GM21528 (cell line): Measurements from ENCODE around the gene MFAP4.

Experiments
- ATAC-seq: cut with Tn5 transposase; IDR thresholded peaks from one replicate; pipeline ENCODE4 v1.9.1; 2021; ENCODE audit warnings: mild to moderate bottlenecking, moderate library complexity; ENCODE audit not compliant: unreplicated experiment, low FRiP score

Gene MFAP4

DNA sequence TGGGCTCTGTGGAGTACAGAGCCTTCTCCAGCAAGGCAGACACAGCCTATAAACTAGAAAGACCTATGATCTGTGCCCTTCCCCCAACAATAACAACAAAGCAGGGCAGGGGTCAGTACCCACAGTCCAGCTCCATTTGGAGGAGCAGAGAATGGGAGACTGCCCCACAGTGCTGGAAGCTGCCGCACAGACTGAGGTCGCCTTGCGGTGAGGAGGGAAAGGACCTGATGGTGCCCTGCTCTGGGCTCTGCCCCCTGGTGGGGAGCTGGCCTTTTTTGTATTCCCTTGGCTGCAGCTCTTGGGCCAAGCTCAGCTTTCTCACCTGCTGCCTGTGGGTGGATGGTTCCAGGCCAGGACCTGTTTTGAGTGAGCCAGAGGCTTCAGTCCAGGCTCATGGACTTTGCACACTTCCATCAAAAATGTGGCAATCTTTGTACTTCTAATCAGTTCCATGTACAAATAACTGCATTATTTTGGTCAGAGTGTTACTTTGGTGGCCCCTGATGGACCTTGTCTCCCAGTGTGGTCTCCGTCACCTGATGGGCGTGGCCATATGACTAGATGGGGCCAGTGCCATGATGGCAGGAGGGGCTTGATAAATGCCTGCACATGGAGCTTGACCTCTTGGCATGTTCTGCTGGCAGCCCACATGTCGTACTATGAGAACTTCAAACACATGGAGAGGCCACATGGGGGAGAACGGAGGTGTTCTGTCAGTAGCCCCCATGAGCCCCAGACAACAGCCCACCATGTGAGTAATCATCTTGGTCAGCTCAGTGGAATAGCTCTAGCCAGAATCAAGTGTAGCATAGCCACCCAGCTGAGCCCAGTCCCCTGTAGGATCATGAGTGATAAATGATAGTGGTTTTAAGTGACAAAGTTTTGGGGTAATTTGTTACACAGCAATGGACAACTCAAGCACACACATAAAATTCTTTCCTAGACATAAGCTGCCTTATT is 48.7 kb downstream of the MFAP4 start:
- no peak for ATAC-seq

DNA sequence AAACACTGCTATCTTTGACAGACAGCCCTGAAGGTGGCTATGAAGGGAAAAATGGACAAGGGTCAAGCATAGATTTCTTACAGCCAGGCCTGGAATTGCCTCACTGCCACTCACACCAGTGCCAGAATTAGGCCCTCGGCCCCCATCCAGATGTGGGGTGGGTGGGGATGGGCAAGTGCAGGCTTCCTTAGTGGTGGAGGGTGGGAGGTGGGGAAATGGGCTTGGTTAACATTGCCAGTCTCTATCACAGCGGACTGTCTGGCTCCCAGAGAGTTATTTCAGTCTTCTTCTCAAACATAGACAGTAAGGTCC is 49.3 kb downstream of the MFAP4 start:
- no peak for ATAC-seq

DNA sequence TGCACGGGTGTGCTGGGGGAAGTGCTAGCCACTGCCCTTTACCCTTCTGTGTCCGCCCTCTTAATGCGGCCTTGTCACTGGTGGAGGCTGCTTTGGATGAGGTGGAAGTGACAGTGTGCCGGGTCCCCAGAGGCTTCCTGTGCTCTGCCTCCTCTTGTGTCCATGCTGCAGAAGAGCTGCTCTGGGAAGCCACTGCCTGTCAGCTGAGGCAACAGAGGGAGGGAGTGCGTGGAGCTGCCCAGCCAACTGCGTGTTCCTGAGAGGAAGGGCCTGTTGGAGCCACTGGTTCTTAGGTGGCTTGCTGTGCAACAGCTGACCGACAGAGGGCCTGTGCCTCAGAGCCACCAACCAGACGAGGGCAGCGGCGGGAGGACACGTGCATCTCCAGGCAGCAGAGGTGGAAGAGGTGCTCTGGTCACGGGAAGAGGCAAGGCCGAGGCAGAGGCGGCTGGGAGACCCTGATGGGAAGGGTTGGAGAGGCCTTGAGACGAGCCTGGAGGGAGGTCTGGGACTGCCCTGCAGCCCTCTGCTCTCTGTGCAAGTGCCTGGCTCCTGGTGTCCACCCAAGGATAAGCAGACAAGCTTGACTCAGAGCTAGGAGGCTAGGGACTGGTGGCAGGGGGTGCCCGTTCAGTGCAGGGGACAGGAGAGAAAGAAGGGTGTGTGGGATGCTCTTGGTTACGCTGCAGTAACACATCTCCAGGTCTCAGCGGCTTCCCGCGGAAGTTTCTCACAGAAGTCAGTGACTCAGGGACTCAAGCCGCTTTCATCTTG is 49.9 kb downstream of the MFAP4 start:
- ATAC-seq, result no peak

DNA sequence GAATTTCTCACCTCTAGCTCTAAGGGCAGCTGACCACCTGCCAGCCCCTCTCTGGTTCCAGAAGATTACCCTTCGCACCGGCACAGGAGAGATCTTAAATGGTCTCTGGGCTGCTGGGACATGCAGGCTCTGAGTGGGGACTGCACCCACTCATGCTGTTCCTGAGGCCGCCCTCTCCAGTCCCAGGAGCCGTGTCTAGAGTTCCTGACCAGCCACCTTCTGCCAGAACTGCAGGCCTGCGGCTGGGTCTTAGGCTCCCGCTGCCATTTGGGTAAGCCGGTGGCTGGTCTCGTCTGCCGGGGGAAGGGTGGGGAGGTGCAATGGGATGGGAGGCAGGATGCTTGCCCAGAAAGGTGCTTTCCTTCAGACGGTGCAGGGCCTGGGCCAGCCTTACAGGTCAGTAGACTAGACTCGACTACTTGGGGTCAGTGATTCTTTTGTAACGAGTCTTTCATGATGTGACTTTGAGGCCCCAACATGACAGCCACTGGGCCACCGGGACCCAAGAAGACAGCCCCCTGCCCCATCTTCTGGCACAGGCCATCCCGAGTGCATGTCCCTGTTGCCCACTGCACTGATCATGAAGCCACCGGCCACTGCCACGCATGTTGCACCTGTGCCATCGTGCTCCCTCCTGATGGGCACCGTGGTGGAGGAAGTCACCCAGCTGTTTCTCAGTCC is 50.9 kb downstream of the MFAP4 start:
- no peak for ATAC-seq

DNA sequence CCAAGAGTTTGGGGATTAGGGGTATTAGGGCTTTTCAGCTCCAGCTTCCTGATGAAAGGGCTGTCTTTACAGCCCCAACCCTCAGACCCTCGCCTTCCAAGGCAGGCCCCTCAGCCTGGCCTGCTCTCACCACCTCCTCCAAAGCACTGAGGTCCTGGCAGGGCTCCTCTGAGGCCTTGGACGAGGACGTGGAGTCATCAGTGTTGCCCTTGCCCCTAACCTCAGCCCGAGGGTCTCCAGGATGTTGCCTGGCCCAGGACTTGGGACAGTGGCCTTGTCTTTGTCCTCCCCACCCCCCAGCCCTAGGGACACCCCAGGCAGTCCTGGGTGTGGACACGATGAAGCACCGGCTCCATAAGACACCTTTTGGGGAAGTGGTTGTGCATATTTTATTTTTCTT is 52.7 kb downstream of the MFAP4 start:
- no peak for ATAC-seq

DNA sequence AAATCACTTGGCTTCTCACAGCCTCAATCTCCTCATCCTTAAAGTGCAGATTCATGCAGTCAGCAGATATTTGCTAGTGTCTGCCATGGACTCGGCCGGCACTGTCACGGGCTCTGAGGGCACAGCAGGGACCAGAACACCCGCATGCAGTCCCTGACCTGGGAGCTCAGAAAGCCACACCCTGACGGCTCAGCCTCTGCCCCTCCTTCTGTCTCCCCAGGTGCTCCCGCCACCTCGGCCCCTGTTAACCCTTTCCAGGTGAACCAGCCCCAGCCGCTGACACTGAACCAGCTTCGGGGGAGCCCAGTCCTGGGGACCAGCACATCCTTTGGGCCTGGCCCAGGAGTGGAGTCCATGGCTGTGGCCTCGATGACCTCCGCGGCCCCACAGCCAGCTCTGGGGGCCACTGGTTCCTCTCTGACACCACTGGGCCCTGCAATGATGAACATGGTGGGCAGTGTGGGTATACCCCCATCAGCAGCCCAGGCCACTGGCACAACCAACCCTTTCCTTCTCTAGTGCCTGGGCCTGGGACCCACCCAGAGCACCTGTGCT is 53.2 kb downstream of the MFAP4 start:
- ATAC-seq, result no peak
